C4-2B (cell line): ENCODE data around the gene ATRAID.

Experiments
- H3K27ac ChIP-seq: fragments of 450-650 bp; 2 replicates; pipeline ENCODE4 v1.5.1; 2017
- ZFX ChIP-seq: fragments of 450-650 bp; IDR thresholded peaks from 2 replicates; pipeline ENCODE4 v1.6.1; 2017
- TF ChIP-seq, protein P1 (sequence below): fragments of 450-650 bp; conservative IDR thresholded peaks from 2 replicates; pipeline ENCODE4 v1.5.1; 2017; ENCODE audit warnings: mild to moderate bottlenecking

The ATRAID gene

DNA sequence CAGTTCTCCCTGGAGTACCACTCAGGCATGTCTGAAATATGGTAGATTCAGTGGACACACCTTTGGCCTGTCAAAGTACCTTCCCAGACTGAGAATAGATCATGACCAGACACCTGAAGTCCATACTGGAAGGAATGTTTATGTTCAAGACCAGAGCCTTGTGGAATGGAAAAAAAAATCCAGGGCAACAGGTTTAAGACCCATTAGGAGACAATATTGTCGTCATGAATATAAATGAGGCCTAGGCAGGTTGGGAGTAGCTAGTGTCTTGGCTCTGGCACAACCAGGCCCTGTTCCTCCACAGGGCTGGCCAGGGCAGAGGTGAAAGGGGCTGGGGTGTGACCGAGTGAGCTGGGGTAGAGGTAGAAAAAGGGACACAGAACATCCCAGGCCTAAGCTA lies 13.2 kb upstream of the ATRAID start:
- H3K27ac ChIP-seq: no peak overlapping the region
- TF ChIP-seq ZFX: no peak
- TF ChIP-seq, protein P1, sequence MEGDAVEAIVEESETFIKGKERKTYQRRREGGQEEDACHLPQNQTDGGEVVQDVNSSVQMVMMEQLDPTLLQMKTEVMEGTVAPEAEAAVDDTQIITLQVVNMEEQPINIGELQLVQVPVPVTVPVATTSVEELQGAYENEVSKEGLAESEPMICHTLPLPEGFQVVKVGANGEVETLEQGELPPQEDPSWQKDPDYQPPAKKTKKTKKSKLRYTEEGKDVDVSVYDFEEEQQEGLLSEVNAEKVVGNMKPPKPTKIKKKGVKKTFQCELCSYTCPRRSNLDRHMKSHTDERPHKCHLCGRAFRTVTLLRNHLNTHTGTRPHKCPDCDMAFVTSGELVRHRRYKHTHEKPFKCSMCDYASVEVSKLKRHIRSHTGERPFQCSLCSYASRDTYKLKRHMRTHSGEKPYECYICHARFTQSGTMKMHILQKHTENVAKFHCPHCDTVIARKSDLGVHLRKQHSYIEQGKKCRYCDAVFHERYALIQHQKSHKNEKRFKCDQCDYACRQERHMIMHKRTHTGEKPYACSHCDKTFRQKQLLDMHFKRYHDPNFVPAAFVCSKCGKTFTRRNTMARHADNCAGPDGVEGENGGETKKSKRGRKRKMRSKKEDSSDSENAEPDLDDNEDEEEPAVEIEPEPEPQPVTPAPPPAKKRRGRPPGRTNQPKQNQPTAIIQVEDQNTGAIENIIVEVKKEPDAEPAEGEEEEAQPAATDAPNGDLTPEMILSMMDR: no peak

DNA sequence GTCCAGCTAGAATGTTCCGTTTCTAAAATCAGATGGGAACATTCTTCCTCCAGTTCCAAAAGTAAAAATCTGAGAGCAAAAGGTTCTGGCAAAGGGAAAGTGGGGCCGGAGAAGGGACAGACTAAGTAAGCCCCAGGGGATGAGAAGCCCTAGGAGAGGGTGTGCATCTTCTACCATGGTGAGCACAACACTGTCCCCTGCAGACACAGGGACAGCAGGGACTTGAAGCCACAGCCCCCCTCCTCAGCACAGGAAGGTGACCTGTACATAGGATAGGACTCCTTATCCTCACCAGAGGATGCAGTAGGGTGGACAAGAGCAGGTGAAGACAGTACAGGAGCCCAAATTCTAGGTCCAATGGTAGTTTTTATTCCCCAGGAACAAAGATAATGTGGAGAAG lies 12.6 kb upstream of the ATRAID start:
- TF ChIP-seq, protein P1: no peak
- no peak for TF ChIP-seq ZFX
- H3K27ac ChIP-seq: no peak overlapping the region

- TF ChIP-seq, protein P1: no peak
- no peak for TF ChIP-seq ZFX
- H3K27ac ChIP-seq: no peak overlapping the region
These were observed 10.2 kb upstream of the ATRAID start for GRCh38 chr2:27201675-27202074.

- TF ChIP-seq, protein P1: no peak
- no peak for TF ChIP-seq ZFX
- H3K27ac ChIP-seq: no peak overlapping the region
These were observed 9.0 kb upstream of the ATRAID start for GRCh38 chr2:27202854-27203253.

DNA sequence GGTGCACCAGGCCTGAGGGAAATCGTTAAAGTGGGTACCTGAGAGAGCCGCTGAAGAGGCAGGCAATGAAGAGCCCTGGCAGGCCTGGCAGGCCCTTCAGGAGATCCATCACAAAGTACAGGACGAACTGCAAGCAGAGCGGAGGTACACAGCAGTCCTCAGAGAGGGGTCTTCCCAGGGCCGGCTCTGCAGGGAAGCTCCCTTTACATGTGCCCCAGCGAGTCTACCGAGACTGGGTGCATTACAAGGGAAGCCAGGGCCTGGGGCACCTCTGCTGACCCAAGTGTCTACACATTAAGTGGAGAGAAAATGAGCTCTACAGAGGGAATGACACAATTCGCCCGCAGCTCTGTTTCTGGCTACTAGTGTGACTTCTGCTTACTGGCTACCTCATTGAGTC lies 8.1 kb upstream of the ATRAID start:
- TF ChIP-seq ZFX: no peak
- TF ChIP-seq, protein P1: no peak

GRCh38 chr2:27204566-27204965 lies 7.3 kb upstream of the ATRAID start:
- TF ChIP-seq, protein P1: no peak
- no peak for TF ChIP-seq ZFX
- no peak overlapping the region for H3K27ac ChIP-seq

More for the DNA sequence above, 8.1 kb upstream of the ATRAID start:
- H3K27ac ChIP-seq: no peak overlapping the region

DNA sequence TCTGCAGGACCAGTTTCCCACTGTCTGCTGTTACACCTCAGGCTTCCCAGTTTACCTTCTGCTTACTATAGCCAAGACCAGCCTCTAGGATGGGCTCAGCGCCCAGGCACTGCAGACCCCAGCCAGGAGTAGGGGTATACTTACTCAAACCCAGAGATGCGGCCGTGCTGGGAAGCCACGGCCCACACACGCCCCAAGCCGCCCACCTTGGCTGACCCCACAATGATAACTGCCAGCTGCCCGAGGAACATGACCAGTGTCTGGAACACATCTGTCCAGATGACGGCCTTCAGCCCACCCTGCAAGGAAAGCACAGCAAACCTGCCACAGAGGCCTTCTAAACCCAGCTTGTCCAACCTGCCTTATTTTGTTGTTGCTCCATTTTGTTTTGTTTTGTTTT lies 6.6 kb upstream of the ATRAID start:
- H3K27ac ChIP-seq: no peak overlapping the region
- TF ChIP-seq, protein P1: no peak
- no peak for TF ChIP-seq ZFX
